ENCODE data around the gene VPS4B.

DNA sequence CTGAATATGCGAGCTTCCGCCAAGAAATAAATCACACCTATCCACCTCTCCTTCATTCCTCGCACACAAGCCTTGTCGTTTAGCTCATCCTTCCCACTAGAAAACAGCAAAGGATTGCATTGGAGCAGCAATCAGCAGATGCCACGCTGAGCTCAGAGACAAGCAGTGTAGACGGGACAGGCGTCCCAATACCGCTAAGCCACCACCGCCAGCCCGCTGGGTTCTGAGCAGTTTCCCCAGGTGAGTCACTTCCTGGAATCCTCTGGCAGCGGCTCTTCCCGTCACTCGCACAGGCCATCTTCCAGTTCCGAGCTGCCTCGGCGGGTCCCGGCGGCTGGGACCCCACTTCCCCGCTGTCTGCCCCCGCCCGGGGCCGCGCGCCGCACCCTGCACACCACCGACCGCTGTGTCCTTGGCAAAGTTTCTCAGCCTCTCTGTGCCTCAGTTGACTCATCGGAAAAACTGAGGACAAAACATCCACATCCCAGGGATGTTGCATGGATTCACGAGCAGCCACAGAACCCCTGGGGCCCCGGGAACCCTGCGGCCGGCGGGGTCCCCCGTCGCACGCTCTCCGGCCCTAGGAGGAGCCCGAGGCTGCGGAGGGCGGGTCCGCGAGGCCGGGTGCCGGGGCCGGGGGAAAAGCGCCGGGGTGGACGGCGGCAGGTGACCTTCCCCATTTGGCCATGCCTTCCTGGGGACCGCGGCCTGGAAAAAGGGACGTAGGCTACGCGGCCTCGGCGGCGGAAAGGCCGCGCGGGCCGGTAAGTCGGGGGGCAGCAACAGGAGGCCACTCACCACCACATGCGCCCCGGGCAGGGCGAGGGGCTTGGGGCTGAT lies 55.8 kb downstream of the VPS4B start:
- TF ChIP-seq, protein P1, sequence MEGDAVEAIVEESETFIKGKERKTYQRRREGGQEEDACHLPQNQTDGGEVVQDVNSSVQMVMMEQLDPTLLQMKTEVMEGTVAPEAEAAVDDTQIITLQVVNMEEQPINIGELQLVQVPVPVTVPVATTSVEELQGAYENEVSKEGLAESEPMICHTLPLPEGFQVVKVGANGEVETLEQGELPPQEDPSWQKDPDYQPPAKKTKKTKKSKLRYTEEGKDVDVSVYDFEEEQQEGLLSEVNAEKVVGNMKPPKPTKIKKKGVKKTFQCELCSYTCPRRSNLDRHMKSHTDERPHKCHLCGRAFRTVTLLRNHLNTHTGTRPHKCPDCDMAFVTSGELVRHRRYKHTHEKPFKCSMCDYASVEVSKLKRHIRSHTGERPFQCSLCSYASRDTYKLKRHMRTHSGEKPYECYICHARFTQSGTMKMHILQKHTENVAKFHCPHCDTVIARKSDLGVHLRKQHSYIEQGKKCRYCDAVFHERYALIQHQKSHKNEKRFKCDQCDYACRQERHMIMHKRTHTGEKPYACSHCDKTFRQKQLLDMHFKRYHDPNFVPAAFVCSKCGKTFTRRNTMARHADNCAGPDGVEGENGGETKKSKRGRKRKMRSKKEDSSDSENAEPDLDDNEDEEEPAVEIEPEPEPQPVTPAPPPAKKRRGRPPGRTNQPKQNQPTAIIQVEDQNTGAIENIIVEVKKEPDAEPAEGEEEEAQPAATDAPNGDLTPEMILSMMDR (conservative IDR thresholded peaks at IDR 0.05; ENCODE audit: low read depth in 2 of 2), result no peak
- no peak for TF ChIP-seq EZH2 (IDR thresholded peaks at IDR 0.05; ENCODE audit: low read depth, unreplicated experiment)

All from GM23338 (cell line).